PC-9 (cell line): ENCODE data around the gene NUP214. TPM values are rescaled to one million over a fixed set of nuclear protein-coding genes. Genes with fewer than 3 reads are reported as not detected.

ENCODE experiments used
- BruUV-seq: library from RNA; stranded (reverse); fragments of 400-500 nt; replicated peaks from 2 replicates; lab custom pipeline; 2021; lab: Mats Ljungman, UMichigan
- CTCF ChIA-PET: fragments of 300-600 bp; sonication (Branson Sonifier 250); formaldehyde crosslinking; loops from one replicate; lab custom pipeline; 2022; ENCODE audit warnings: antibody characterized with exemption; lab: Charles Lee
- POLR2A ChIA-PET: fragments of 300-600 bp; sonication (Branson Sonifier 250); formaldehyde crosslinking; loops from one replicate; lab custom pipeline; 2022; ENCODE audit warnings: antibody characterized with exemption; ENCODE audit not compliant: unreplicated experiment; lab: Charles Lee
- DNase-seq, 2 experiments: peaks; one replicate each; pipeline versions ENCODE4 v3.0.0 to v3.0.0-alpha.2; 2015 to 2022; ENCODE audit warnings: mixed read lengths in 1 of 2
- H2AFZ ChIP-seq: fragments of 200-600 bp; sonication (generic); 2 replicates; pipeline ENCODE4 v1.8.1; 2017; ENCODE audit warnings: antibody characterized with exemption
- H3F3A ChIP-seq: fragments of 200-600 bp; sonication (generic); 2 replicates; pipeline ENCODE4 v1.8.1; 2017; ENCODE audit warnings: antibody characterized with exemption, mild to moderate bottlenecking, low read depth; ENCODE audit not compliant: insufficient read depth
- H3K27ac ChIP-seq: fragments of 200-600 bp; sonication (generic); 2 replicates; pipeline ENCODE4 v1.6.1; 2016; ENCODE audit warnings: mixed run types
- H3K27me3 ChIP-seq: fragments of 200-600 bp; sonication (generic); 2 replicates; pipeline ENCODE4 v1.6.1; 2016; ENCODE audit warnings: low read depth, mixed run types; ENCODE audit not compliant: insufficient read depth
- H3K36me3 ChIP-seq: fragments of 200-600 bp; sonication (generic); 2 replicates; pipeline ENCODE4 v1.6.1; 2016; ENCODE audit warnings: low read depth, mixed run types
- H3K4me1 ChIP-seq: fragments of 200-600 bp; sonication (generic); replicated peaks from 2 replicates; pipeline ENCODE4 v1.6.1; 2016; ENCODE audit warnings: mixed run types; ENCODE audit not compliant: insufficient read depth
- H3K4me2 ChIP-seq: fragments of 200-600 bp; sonication (generic); 2 replicates; pipeline ENCODE4 v1.6.1; 2017; ENCODE audit warnings: mixed run types
- H3K4me3 ChIP-seq: fragments of 200-600 bp; sonication (generic); 2 replicates; pipeline ENCODE4 v1.6.1; 2016; ENCODE audit warnings: mixed run types
- H3K79me2 ChIP-seq: fragments of 200-600 bp; sonication (generic); 2 replicates; pipeline ENCODE4 v1.6.1; 2017; ENCODE audit warnings: low read depth, mixed run types
- H3K9me2 ChIP-seq: fragments of 200-600 bp; sonication (generic); 2 replicates; pipeline ENCODE4 v1.8.1; 2017; ENCODE audit warnings: mild to moderate bottlenecking; ENCODE audit not compliant: insufficient read depth
- H3K9me3 ChIP-seq: fragments of 200-600 bp; sonication (generic); 2 replicates; pipeline ENCODE4 v1.8.1; 2016; ENCODE audit warnings: low read depth; ENCODE audit not compliant: insufficient read depth
- H4K20me1 ChIP-seq: fragments of 200-600 bp; sonication (generic); 2 replicates; pipeline ENCODE4 v1.8.1; 2017; ENCODE audit not compliant: insufficient read depth
- CTCF ChIP-seq: fragments of 200-600 bp; sonication (generic); conservative IDR thresholded peaks from 2 replicates; pipeline ENCODE4 v1.6.1; 2017; ENCODE audit warnings: mixed run types, antibody characterized with exemption, mild to moderate bottlenecking, moderate library complexity
- EZH2 ChIP-seq: fragments of 200-600 bp; sonication (generic); IDR thresholded peaks from 2 replicates; pipeline ENCODE4 v1.8.0; 2017; ENCODE audit warnings: antibody characterized with exemption, low read depth
- intact Hi-C: fragments of 100-400 bp; cut with micrococcal nuclease; formaldehyde crosslinking; loops from one replicate; pipeline ENCODE4 v1.10.0; 2022; ENCODE audit not compliant: unreplicated experiment
- total RNA-seq: library from RNA; stranded (reverse); gene quantifications from 2 replicates; pipeline ENCODE4 v1.2.3, GENCODE V29; 2021

NUP214 gene
- total RNA-seq, 1 experiment from 2014 or later: 59.0 TPM

GRCh38 chr9:131237291-131237690, 111.9 kb downstream of the NUP214 start:
- CTCF ChIA-PET: interaction anchor here (0.6 kb wide), 1 partner anchor 411 kb away, joined by 5 read pairs; no protein-coding TSS in a partner anchor
- no TSS peak for BruUV-seq
- POLR2A ChIA-PET: no interaction called here

GRCh38 chr9:131237931-131238401, 112.6 kb downstream of the NUP214 start:
- Histone ChIP-seq H3K27ac (no peak overlapping the region), H3K79me2 (no peaks in the 10 kb centered on the region), H3K36me3 (no peaks in the 10 kb centered on the region), H3K9me2 (no peaks in the 10 kb centered on the region), H4K20me1 (no peaks in the 10 kb centered on the region), H2AFZ (no peak overlapping the region), H3F3A (peaks cover 6% of the 10 kb centered on the region), H3K27me3 (no peaks in the 10 kb centered on the region), H3K9me3 (no peaks in the 10 kb centered on the region), H3K4me3 (no peak overlapping the region), H3K4me2 (no peak overlapping the region), H3K4me1 (no peaks in the 10 kb centered on the region)
- TF ChIP-seq CTCF (no peak), EZH2 (no peak)
- intact Hi-C loops: no loop called here
- no TSS peak for BruUV-seq
- ChIA-PET POLR2A (no interaction called here), CTCF (no interaction called here)
- DNase-seq: peak; percentile 26 to 53

More at GRCh38 chr9:131237291-131237690, 111.9 kb downstream of the NUP214 start:
- intact Hi-C loops: no loop called here
- Histone ChIP-seq H3K79me2 (no peaks in the 10 kb centered on the region), H3K27ac (no peak overlapping the region), H3K4me1 (no peaks in the 10 kb centered on the region), H3K27me3 (no peaks in the 10 kb centered on the region), H4K20me1 (no peaks in the 10 kb centered on the region), H3K9me2 (no peaks in the 10 kb centered on the region), H3K4me2 (no peak overlapping the region), H3K4me3 (no peak overlapping the region), H3F3A (peaks cover 6% of the 10 kb centered on the region), H2AFZ (no peak overlapping the region), H3K36me3 (no peaks in the 10 kb centered on the region), H3K9me3 (no peaks in the 10 kb centered on the region)
- TF ChIP-seq EZH2 (no peak), CTCF (no peak)
- no peak for DNase-seq

- DNase-seq: peak in 1 of 2 experiments; percentile 10
- POLR2A ChIA-PET: no interaction called here
- peaks cover 6% of the 10 kb centered on the region for H3F3A ChIP-seq
- no peaks in the 10 kb centered on the region for H3K9me2 ChIP-seq
- no peaks in the 10 kb centered on the region for H3K4me1 ChIP-seq
- H4K20me1 ChIP-seq: no peaks in the 10 kb centered on the region
- no peak overlapping the region for H3K4me2 ChIP-seq
- no peak overlapping the region for H3K4me3 ChIP-seq
- TF ChIP-seq CTCF: no peak
- no peak for TF ChIP-seq EZH2
- no peak overlapping the region for H3K27ac ChIP-seq
- H3K36me3 ChIP-seq: no peaks in the 10 kb centered on the region
- H3K9me3 ChIP-seq: no peaks in the 10 kb centered on the region
- intact Hi-C loops: no loop called here
- no peaks in the 10 kb centered on the region for H3K79me2 ChIP-seq
- H2AFZ ChIP-seq: no peak overlapping the region
- CTCF ChIA-PET: no interaction called here
- no peaks in the 10 kb centered on the region for H3K27me3 ChIP-seq
- no TSS peak for BruUV-seq
Measured at GRCh38 chr9:131238402-131239021, 113.1 kb downstream of the NUP214 start.
